Renal cortical epithelial cell (primary cell): ENCODE results near the gene PRR20D. TPM values are rescaled to one million over a fixed set of nuclear protein-coding genes. Genes with fewer than 3 reads are reported as not detected.
"Not testable (repeated sequence)": the region's sequence is repeated elsewhere in the genome, so short reads cannot be mapped to it uniquely, and the experiment has no call there.

Experiments used
- DNase-seq: peaks from one replicate; pipeline ENCODE4 v3.0.0-alpha.2; 2011; ENCODE audit warnings: low read depth
- total RNA-seq: library from RNA; depleted of rRNA; stranded (reverse); fragments of >200 nt; gene quantifications from 2 replicates; pipeline ENCODE4 v1.2.3, GENCODE V29; 2014

The PRR20D gene
- total RNA-seq, result not detected in 2 replicates

DNA sequence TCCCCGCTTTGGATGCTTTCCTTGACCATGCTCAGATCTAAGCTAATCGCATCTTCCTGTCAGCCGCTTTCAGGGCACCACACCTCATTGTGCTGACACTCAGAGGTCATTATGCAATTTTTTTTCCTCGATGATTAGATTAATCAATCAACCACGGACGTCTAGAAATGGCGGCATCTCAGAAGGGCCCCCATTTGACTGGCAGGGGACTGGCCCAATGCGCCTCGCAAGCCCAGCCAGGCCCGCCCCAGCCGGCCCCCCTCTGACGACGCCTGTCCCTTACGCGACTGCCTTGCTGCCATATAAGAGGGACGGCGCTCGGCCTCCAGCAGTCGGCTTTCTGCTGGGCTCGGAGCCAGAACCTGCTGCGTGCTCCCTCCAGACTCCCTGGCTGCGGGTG lies at the start of gene PRR20D:
Gene PRR20D, plus strand, starts transcription at position 301 of the 400 bp plus-strand sequence. CDS start 387 bp downstream, outside the sequence.
- DNase-seq, result not testable (repeated sequence)

DNA sequence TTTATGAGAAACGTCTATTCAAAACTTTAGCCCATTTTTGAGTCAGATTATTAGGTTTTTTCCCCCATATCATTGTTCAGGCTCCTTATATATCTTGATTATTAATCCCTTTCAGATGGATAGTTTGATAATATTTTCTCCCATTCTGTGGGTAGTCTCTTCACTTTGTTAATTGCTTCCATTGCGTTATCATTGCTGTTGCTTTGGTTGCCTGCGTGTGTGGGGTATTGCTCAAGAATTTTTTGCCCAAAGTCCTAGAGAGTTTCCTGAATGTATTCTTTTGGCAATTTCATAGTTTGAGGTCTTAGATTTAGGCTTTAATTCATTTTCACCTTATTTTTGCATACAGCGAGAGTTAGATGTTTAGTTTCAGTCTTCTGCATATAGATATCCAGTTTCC lies 45.5 kb upstream of the PRR20D start:
- no peak for DNase-seq

DNA sequence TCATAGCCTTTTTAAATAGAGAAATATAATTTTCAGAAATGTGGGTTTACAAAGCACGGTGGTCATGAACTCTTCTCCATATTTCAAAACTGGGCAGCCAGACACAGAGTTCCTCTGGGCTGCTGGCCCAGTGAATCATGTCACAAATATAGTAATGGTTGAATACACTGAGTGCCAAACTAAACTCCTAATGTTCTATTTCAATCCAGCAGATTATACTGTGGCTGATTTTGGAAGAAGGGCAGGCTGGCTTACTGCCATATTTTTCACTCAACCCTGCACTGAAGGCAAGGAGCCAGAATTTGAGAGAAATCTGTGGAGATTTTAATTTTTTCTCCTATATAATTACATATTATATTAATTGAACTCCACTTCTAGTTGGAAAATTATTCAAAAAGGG lies 36.8 kb upstream of the PRR20D start:
- DNase-seq, result no peak

DNA sequence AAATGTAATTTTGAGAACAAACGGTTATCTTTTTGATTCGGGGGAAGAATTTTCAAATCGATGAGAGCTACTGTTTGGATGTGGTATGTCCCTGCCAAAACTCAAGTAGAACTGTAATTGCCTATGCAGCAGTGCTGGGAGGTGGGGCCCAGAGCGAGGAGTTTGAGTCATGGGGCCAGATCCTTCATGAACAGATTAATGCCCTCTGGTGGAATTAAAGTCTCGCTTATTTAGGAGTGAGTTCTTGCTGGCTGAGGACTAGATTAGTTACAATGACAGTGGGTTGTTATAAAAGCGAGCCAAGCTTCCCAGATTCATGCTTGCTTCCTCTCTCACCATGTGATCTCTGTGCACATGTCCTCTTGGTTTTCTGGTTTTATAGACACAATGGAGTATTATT lies 31.5 kb upstream of the PRR20D start:
- no peak for DNase-seq

DNA sequence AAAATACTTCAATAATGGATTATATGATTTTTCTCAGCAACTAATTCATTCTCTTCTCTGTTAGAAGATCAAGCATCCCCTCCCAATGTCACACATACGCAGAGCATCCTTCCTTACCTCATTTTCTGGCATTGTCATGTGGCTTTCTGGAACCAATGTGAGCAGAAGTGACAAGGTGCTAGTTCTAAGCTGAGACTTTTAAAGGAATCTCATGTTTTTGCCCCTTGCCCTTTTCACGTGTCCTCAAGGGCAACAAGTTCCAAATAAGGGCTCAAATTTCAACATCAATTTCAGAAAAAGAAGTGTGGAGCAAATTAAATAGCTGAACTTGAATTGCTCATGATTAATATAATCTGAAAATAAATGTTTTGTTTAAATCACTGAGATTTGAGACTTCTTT lies 24.3 kb upstream of the PRR20D start:
- DNase-seq, result no peak

DNA sequence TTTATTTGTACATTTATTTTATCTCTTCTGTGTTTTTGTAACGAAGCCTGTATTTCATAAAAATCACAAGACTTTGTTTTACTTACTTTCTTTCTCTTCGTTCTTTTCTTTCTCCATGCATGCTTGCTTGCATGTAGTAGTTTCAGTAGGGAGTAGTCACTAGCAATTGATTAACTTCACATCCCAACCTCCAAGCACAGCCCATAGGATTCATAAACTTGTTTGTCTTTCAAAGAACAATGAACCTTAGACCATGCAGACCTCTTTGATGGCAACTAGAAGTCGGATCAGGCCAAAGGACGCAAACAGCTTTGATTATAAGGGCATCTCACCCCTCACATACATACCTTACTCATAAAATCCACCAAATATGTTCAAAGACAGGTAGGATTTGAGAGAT lies 22.8 kb upstream of the PRR20D start:
- DNase-seq, result no peak

DNA sequence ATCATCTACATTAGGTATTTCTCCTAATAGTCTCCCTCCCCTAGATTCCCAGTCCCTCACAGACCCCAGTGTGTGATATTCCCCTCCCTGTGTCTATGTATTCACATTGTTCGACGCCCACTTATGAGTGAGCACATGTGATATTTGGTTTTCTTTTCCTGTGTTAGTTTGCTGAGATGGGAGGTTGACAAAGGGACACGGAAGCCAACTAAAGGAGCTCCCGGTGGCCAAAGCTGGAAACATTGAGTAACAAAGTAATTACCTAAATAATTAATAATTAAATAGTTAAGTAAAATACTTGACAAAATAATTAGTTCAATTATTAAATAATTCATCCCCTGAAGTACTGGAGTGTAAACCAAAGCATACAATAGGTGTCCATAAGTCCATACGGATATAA lies 21.4 kb upstream of the PRR20D start:
- no peak for DNase-seq

DNA sequence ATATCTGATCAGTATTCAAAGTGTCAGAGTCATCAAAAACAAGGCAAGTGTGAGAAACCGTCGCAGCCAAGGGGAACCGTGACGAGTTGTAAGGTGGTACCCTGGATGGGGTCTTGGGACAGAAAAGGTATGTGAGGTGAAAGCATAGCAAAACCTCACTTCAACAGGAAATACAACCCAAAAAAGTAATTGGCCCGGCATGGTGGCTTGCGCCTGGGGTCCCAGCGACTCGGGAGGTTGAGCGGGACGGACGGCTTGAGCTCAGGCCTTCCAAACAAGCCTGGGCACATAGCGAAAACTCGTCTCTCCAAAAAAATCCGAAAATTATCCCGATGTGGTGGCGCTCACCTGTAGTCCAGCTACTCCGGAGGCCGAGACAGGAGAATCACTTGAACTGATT lies 20.7 kb upstream of the PRR20D start:
- DNase-seq, result not testable (repeated sequence)

DNA sequence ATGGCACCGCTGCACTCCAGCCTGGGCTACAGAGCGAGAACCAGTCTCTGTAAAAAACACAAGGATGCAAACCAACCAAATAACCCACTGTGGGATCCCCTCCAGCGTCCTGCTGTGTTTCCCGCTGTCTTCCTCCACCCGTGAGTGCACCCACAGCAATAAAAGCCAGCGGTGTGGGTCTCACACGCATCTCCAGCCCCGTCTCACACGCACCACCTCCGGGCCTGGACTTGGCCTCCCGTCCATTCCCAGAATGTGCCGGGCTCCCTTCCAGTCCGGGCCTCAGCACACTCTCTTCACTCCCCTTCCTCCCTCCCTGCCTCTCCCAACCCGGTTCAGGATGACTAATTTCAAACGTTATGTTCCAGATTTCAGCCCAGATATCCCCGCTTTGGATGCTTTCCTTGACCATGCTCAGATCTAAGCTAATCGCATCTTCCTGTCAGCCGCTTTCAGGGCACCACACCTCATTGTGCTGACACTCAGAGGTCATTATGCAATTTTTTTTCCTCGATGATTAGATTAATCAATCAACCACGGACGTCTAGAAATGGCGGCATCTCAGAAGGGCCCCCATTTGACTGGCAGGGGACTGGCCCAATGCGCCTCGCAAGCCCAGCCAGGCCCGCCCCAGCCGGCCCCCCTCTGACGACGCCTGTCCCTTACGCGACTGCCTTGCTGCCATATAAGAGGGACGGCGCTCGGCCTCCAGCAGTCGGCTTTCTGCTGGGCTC lies 20.0 kb upstream of the PRR20D start, which contains the start of gene PRR20A:
Gene PRR20A, plus strand, starts transcription at position 684 of the 734 bp plus-strand sequence. CDS start 387 bp downstream, outside the sequence.
- not testable (repeated sequence) for DNase-seq

DNA sequence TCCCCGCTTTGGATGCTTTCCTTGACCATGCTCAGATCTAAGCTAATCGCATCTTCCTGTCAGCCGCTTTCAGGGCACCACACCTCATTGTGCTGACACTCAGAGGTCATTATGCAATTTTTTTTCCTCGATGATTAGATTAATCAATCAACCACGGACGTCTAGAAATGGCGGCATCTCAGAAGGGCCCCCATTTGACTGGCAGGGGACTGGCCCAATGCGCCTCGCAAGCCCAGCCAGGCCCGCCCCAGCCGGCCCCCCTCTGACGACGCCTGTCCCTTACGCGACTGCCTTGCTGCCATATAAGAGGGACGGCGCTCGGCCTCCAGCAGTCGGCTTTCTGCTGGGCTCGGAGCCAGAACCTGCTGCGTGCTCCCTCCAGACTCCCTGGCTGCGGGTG lies 13.2 kb upstream of the PRR20D start, which contains the start of gene PRR20B:
Gene PRR20B, plus strand, starts transcription at position 301 of the 400 bp plus-strand sequence. CDS start 387 bp downstream, outside the sequence.
- not testable (repeated sequence) for DNase-seq

DNA sequence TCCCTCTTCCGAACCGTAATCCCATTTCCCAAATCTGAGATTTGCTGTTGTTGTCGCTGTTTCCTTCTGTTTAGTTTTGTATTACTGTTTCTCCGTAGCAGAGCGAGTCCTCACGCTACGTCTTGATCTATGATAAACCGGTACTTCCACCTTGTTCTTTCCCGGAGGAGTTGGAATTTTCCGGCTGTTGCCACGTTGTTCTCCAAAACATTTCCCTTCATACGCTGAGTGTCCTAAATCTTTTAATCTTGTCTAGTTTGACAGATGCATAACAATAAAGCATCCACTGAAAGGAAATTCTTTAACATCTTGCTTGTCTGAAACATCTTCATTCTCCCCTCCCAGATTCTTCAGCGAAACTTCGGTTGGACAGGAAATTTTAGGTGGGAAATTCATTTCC lies 12.3 kb upstream of the PRR20D start:
- DNase-seq, result not testable (repeated sequence)

DNA sequence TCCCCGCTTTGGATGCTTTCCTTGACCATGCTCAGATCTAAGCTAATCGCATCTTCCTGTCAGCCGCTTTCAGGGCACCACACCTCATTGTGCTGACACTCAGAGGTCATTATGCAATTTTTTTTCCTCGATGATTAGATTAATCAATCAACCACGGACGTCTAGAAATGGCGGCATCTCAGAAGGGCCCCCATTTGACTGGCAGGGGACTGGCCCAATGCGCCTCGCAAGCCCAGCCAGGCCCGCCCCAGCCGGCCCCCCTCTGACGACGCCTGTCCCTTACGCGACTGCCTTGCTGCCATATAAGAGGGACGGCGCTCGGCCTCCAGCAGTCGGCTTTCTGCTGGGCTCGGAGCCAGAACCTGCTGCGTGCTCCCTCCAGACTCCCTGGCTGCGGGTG lies 6.7 kb upstream of the PRR20D start, which contains the start of gene PRR20C:
Gene PRR20C, plus strand, starts transcription at position 301 of the 400 bp plus-strand sequence. CDS start 387 bp downstream, outside the sequence.
- not testable (repeated sequence) for DNase-seq

DNA sequence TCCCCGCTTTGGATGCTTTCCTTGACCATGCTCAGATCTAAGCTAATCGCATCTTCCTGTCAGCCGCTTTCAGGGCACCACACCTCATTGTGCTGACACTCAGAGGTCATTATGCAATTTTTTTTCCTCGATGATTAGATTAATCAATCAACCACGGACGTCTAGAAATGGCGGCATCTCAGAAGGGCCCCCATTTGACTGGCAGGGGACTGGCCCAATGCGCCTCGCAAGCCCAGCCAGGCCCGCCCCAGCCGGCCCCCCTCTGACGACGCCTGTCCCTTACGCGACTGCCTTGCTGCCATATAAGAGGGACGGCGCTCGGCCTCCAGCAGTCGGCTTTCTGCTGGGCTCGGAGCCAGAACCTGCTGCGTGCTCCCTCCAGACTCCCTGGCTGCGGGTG lies 6.5 kb downstream of the PRR20D start, which contains the start of gene PRR20E:
Gene PRR20E, plus strand, starts transcription at position 301 of the 400 bp plus-strand sequence. CDS start 387 bp downstream, outside the sequence.
- DNase-seq, result not testable (repeated sequence)

DNA sequence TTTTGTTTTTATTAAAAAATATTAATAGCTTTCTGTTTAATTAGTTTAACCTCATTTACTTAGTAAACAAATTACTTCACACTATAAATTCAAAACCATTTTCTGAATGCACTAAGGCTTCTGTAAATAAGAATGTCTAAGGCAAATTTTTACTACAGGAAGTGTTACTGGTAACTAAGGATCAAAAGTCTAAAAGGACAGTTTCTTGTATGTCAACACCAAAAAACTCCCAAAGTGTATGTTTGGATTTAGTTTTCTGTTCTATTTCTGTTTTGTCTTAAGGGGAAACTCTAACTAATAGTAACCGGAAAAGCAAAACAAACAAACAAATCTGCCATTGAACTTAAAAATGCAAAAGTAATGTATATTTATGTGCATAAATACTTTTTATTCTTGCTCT lies 31.2 kb downstream of the PRR20D start:
- DNase-seq, result no peak

DNA sequence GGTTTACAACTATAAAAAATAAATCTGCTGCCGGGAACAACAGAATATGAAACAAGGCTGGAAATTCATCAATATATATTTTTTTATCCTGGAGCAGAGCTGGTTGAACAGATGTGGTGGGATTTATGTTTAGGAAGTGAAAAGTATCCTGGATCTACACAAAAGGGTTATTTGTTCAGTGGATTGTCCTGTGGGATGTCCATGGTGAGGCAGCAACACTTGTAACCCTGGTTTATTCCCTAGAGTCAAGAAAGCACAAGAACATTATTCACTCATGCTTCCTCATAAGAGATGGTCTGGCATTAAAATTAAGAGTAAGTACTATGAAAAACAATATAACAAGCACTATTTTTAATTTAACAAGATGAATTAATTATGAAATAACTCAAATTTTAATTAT lies 52.6 kb downstream of the PRR20D start:
- DNase-seq, result no peak

Other genes with a start within 250 kb of the PRR20D start
- gene PRR20A, start 19.7 kb upstream of the PRR20D start, total RNA-seq, result not detected in 2 replicates
- gene PRR20B, start 13.1 kb upstream of the PRR20D start, total RNA-seq, result not detected in 2 replicates
- not detected in 2 replicates for gene PRR20C, start 6.6 kb upstream of the PRR20D start, total RNA-seq
- gene PRR20E, start 6.6 kb downstream of the PRR20D start, total RNA-seq, result not detected in 2 replicates